Progenitor cell of endocrine pancreas (in vitro differentiated cells): Measurements from ENCODE around the gene MIF. TPM values are rescaled to one million over a fixed set of nuclear protein-coding genes. Genes with fewer than 3 reads are reported as not detected.

Experiments
- DNase-seq: peaks from one replicate; pipeline ENCODE4 v3.0.0; 2021; ENCODE audit warnings: low spot score; ENCODE audit not compliant: unreplicated experiment
- H3K27ac Mint-ChIP-seq: 2 replicates; pipeline ENCODE4 v1.8.0; 2021; ENCODE audit warnings: mild to moderate bottlenecking, moderate library complexity, mixed read lengths
- H3K27me3 Mint-ChIP-seq: 2 replicates; pipeline ENCODE4 v1.8.0; 2021; ENCODE audit warnings: mixed read lengths
- H3K36me3 Mint-ChIP-seq: 2 replicates; pipeline ENCODE4 v1.8.0; 2022; ENCODE audit warnings: mixed read lengths; ENCODE audit not compliant: insufficient read depth
- H3K4me1 Mint-ChIP-seq: 2 replicates; pipeline ENCODE4 v1.8.0; 2021; ENCODE audit warnings: low read depth, mixed read lengths
- H3K4me3 Mint-ChIP-seq: 2 replicates; pipeline ENCODE4 v1.8.0; 2021; ENCODE audit warnings: low read depth, mild to moderate bottlenecking, moderate library complexity, mixed read lengths
- H3K9me3 Mint-ChIP-seq: 2 replicates; pipeline ENCODE4 v1.8.0; 2021; ENCODE audit warnings: low read depth, mixed read lengths
- total RNA-seq: library from RNA; stranded (reverse); gene quantifications from 2 replicates; pipeline ENCODE4 v1.2.1, GENCODE V29; 2021
- TF ChIP-seq, protein P1 (sequence below): fragments of 200-600 bp; sonication (generic); IDR thresholded peaks from one replicate; pipeline ENCODE4 v1.5.0; 2021; ENCODE audit warnings: antibody characterized with exemption, mild to moderate bottlenecking; ENCODE audit not compliant: unreplicated experiment

MIF gene
- total RNA-seq, 1 donor from 2014 or later, result 562 TPM

DNA sequence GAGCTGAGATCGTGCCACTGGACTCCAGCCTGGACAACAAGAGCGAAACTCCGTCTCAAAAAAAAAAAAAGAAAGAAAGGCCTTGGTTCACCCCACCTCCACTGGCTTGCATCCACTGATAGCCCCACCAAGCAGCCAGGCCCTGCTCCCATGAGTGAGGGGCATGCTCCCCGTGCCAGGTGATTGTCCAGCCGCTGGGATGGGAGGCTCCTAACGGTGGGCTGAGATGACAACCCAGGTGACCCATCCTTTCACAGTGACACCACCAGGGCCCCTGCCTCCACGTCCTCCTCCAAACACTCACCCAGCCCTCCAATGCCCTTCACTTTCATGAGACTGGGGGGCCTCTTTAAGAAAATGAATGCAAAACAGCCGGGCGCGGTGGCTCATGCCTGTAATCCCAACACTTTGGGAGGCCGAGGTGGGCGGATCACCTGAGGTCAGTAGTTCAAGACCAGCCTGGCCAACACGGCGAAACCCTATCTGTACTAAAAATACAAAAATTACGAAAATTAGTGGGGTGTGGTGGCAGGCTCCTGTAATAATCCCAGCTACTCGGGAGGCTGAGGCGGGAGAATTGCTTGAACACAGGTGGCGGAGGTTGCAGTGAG lies 46.8 kb upstream of the MIF start:
- TF ChIP-seq, protein P1, sequence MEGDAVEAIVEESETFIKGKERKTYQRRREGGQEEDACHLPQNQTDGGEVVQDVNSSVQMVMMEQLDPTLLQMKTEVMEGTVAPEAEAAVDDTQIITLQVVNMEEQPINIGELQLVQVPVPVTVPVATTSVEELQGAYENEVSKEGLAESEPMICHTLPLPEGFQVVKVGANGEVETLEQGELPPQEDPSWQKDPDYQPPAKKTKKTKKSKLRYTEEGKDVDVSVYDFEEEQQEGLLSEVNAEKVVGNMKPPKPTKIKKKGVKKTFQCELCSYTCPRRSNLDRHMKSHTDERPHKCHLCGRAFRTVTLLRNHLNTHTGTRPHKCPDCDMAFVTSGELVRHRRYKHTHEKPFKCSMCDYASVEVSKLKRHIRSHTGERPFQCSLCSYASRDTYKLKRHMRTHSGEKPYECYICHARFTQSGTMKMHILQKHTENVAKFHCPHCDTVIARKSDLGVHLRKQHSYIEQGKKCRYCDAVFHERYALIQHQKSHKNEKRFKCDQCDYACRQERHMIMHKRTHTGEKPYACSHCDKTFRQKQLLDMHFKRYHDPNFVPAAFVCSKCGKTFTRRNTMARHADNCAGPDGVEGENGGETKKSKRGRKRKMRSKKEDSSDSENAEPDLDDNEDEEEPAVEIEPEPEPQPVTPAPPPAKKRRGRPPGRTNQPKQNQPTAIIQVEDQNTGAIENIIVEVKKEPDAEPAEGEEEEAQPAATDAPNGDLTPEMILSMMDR, result no peak

DNA sequence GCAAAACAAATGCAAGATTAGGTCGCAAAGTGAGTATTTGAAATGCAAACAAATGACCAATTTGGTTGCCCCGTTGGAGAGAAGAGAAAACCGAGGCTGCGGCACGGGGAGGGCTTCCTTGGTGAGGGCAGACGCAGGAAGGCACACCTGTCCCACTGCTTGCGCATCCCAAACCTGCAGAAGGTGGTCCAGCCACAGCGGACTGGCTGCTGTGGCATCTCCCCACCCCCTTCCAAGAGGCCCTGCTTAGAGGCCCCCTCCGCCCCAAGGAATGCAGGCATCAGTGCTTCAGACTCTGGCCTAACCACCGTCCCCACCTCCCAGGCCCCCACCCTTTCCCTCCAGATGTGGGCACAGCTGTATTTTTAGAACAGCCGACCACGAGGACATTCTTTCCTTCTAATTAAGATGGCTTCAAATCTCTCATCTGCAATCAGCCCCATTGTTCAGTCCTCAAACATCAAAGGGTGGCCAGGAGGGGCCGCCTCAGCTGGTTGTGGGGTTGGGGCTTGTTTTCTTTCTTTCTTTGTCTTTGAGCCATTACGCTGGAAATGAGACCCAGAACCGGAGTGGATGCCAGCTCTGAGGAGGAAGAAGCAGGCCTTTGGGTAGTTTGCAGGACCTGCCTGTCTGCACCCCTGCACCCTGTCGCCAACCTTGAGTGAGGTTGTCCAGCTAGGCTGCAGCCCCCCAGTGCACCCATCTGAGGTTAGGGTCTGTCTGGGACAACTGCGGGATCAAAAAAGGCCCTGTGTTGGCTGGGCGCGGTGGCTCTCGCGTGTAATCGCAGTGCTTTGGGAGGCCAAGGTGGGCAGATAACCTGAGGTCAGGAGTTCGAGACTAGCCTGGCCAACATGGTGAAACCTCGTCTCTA lies 46.0 kb upstream of the MIF start:
- no peak overlapping the region for H3K27ac Mint-ChIP-seq
- no peaks in the 10 kb centered on the region for H3K36me3 Mint-ChIP-seq
- peaks cover 7% of the 10 kb centered on the region for H3K27me3 Mint-ChIP-seq
- H3K9me3 Mint-ChIP-seq, result no peaks in the 10 kb centered on the region
- no peak for DNase-seq
- TF ChIP-seq, protein P1, result no peak
- peaks cover 6% of the 10 kb centered on the region for H3K4me1 Mint-ChIP-seq
- H3K4me3 Mint-ChIP-seq, result no peak overlapping the region

More for the DNA sequence above, 46.8 kb upstream of the MIF start:
- no peak overlapping the region for H3K4me3 Mint-ChIP-seq
- peaks cover 7% of the 10 kb centered on the region for H3K27me3 Mint-ChIP-seq
- H3K9me3 Mint-ChIP-seq, result no peaks in the 10 kb centered on the region
- DNase-seq, result no peak
- no peaks in the 10 kb centered on the region for H3K36me3 Mint-ChIP-seq
- H3K4me1 Mint-ChIP-seq, result peaks cover 6% of the 10 kb centered on the region
- H3K27ac Mint-ChIP-seq, result no peak overlapping the region

DNA sequence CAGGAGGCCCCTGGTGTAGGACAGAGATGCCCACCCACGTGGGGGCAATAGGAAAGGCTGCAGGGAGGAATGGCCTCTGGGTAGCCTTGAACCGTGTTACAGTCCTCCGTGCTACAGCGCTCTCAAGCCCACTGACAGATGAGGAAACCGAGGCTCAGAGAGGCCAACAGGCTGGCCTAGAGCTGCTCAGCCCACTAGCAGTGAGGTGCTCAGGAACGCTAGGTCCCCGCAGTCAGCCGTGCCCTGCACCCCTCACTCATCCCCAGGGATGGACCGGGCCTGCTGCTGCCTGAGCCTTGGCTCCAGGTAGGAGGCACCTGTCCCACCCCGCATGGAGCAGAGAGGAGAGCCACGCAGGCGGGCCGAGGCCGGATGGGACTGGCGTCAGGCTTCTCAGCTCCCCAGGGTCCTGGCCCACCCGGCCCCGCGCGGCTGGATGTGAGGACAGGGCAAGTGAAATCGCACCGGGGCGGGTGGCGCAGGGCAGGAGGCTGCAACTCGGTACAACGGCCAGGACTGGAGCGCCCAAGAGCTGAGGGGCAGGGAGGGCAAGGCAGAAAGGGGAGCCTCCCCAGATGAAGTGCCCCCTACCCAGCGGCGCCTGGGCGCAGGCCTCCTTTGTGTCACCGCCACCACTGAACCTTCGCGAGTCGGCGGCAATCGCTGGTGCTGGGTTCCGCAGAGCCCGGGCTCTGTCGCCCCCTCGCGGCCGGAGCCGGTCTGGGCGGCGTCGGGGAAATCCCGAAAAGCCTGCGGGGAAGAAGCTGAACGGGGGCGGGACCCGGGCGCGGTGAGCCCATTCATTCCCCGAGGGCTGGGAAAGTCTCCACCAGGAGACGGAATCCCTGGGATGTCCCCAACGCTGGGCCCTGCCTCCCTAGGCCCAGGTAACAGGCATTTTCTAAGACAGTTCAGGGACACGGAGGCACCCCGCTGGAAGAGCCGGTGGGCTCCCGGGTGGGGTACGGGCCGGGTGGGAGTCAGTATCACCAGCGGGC lies 44.9 kb upstream of the MIF start:
- Mint-ChIP-seq H3K4me1 (peaks cover 6% of the 10 kb centered on the region), H3K27me3 (peaks cover 7% of the 10 kb centered on the region), H3K4me3 (no peak overlapping the region), H3K9me3 (no peaks in the 10 kb centered on the region), H3K27ac (no peak overlapping the region), H3K36me3 (no peaks in the 10 kb centered on the region)
- TF ChIP-seq, protein P1, result peak; percentile 99
- peak; percentile 93 for DNase-seq

DNA sequence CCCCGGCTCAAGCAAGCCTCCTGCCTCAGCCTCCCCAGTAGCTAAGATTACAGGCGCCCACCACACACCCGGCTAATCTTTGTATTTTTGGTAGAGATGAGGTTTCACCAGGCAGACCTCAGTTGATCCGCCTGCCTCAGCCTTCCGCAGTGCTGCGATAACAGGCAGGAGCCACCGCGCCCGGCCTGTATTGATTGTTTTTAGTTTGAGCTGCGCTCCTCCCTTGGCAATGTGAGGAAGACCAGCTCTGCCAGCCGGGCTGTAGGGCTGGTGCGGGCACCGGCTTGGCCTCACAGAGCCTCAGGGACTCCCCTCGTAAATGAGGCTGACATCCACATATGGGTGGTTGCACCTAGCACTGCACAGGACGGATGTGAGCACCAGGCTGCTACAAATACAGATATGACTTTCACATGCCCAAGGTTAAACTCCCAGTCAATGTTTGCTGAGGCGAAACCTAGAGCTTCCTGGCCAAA lies 44.0 kb upstream of the MIF start:
- Mint-ChIP-seq H3K4me1 (peaks cover 6% of the 10 kb centered on the region), H3K36me3 (no peaks in the 10 kb centered on the region), H3K27me3 (peaks cover 7% of the 10 kb centered on the region), H3K9me3 (no peaks in the 10 kb centered on the region), H3K4me3 (no peak overlapping the region), H3K27ac (no peak overlapping the region)
- no peak for DNase-seq
- TF ChIP-seq, protein P1, result no peak
